HG03097 (cell line): Measurements from ENCODE around the gene PARP6.

Experiments
- ATAC-seq: cut with Tn5 transposase; IDR thresholded peaks from one replicate; pipeline ENCODE4 v1.9.1; 2021; ENCODE audit not compliant: unreplicated experiment, low FRiP score

Gene PARP6

GRCh38 chr15:72201391-72201921 lies 70.9 kb downstream of the PARP6 start:
- ATAC-seq: no peak

GRCh38 chr15:72200395-72201237 lies 71.7 kb downstream of the PARP6 start:
- no peak for ATAC-seq

GRCh38 chr15:72199721-72200212 lies 72.6 kb downstream of the PARP6 start:
- no peak for ATAC-seq

- ATAC-seq: no peak
Observed at GRCh38 chr15:72199205-72199515, 73.2 kb downstream of the PARP6 start.

- ATAC-seq: no peak
Observed at GRCh38 chr15:72198356-72199204, 73.8 kb downstream of the PARP6 start.

GRCh38 chr15:72197460-72198355 lies 74.6 kb downstream of the PARP6 start, which contains the start of gene GRAMD2A:
GRAMD2A (minus strand) TSS chr15:72197787.
- no peak for ATAC-seq

GRCh38 chr15:72197041-72197459 lies 75.3 kb downstream of the PARP6 start:
- no peak for ATAC-seq

- no peak for ATAC-seq
Observed at GRCh38 chr15:72196409-72197040, 75.8 kb downstream of the PARP6 start.

GRCh38 chr15:72195101-72195511 lies 77.2 kb downstream of the PARP6 start:
- no peak for ATAC-seq

GRCh38 chr15:72193836-72194396 lies 78.4 kb downstream of the PARP6 start:
- ATAC-seq: no peak

- no peak for ATAC-seq
Observed at GRCh38 chr15:72192416-72192815, 79.9 kb downstream of the PARP6 start.
